H1 (cell line): ENCODE measurements around the gene TGFBRAP1. TPM values are rescaled to one million over a fixed set of nuclear protein-coding genes. Genes with fewer than 3 reads are reported as not detected.

Experiments used
- GABPA ChIP-seq: IDR thresholded peaks from 2 replicates; pipeline ENCODE4 v1.6.1; 2011; ENCODE audit warnings: mild to moderate bottlenecking, low read length, moderate library complexity, borderline replicate concordance; ENCODE audit not compliant: insufficient read depth
- HDAC2 ChIP-seq, 2 experiments: fragments of 300-600 bp in 1 of 2; sonication (generic) in 1 of 2; IDR thresholded peaks; 2 replicates each; pipeline ENCODE4 v1.6.1; 2011 to 2012; ENCODE audit warnings: low read depth in 2 of 2, low read length in 2 of 2, mild to moderate bottlenecking in 2 of 2, moderate library complexity in 2 of 2, borderline replicate concordance in 1 of 2, inconsistent platforms in 1 of 2
- RNF2 ChIP-seq: fragments of 200-900, 300-1000 bp; sonication (generic); IDR thresholded peaks from 2 replicates; pipeline ENCODE4 v1.7.1; 2016; ENCODE audit warnings: borderline replicate concordance, low read depth, mild to moderate bottlenecking, antibody characterized with exemption, low read length; ENCODE audit not compliant: poor library complexity, severe bottlenecking; ENCODE audit errors: missing control alignments
- SRF ChIP-seq: IDR thresholded peaks from 2 replicates; pipeline ENCODE4 v1.6.1; 2011; ENCODE audit warnings: mild to moderate bottlenecking, low read depth, low read length, moderate library complexity
- SUZ12 ChIP-seq: fragments of 200-600 bp; sonication (generic); IDR thresholded peaks from 2 replicates; pipeline ENCODE4 v1.6.1; 2012; ENCODE audit warnings: mild to moderate bottlenecking, inconsistent platforms, low read length, moderate library complexity, mixed read lengths
- TAF1 ChIP-seq: IDR thresholded peaks from 2 replicates; pipeline ENCODE4 v1.6.1; 2011; ENCODE audit warnings: mild to moderate bottlenecking, low read depth, low read length
- polyA plus RNA-seq, 7 experiments: library from polyadenylated mRNA; depleted of rRNA in 3 of 7; stranded (reverse) in 5 of 7; unstranded in 2 of 7; fragments of >200 nt in 5 of 7; fragments of 200-250 nt in 2 of 7; gene quantifications; 1 replicate in 5 of 7; 2 replicates in 1 of 7; 4 replicates in 1 of 7; pipeline versions ENCODE4 v1.2.1 to v1.2.3, GENCODE V29; 2011 to 2013; ENCODE audit warnings: missing spikeins in 2 of 7, mixed read lengths in 2 of 7
- total RNA-seq: library from RNA; stranded (reverse); fragmentation: NEBNext Ultra II Directional; extraction: Animal tissue kit (Norgen Biotek cat#: 25700); gene quantifications from 2 replicates; pipeline ENCODE4 v1.2.1, GENCODE V29; 2021

Gene TGFBRAP1
- total and polyA plus RNA-seq, 2 of the 8 experiments (the other 6 are each of a cell fraction or from before 2014, with no cell fraction given), result 11.2 to 20.2 TPM

DNA sequence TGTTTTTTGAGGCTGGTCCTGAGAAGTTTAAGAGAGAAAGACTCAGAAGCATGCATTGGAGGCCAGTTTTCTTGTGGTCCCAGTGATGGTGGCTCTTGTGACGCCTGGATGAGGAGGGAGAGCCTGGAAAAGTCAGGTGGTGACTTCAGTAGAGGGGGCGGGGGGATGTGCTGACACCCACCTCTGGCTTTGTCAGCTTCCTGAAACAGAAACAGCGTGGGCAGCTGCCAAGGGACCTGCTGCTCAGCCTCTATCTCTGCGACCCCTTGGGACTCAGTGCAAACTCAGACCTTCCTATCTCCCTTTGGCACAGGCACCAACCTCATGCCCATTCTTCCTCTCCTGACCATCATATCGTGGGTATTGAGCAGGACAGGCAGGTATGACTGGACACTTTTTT is 6.4 kb downstream of the TGFBRAP1 start (continued):
- TF ChIP-seq HDAC2 (IDR thresholded peaks at IDR 0.05; ENCODE audit: borderline replicate concordance in 1 of 2, low read depth in 2 of 2, low read length in 2 of 2) (no peak), SUZ12 (no peak), RNF2 (no peak), TAF1 (no peak), GABPA (no peak), SRF (no peak)
